ENCODE data around the gene ACSM2A. TPM values are rescaled to one million over a fixed set of nuclear protein-coding genes. Genes with fewer than 3 reads are reported as not detected.
"Not testable (repeated sequence)": the region's sequence is repeated elsewhere in the genome, so short reads cannot be mapped to it uniquely, and the experiment has no call there.

ACSM2A gene
- total RNA-seq, 1 donor, result not detected

- not testable (repeated sequence) for H3K4me1 ChIP-seq (ENCODE audit: insufficient read depth, low read length); H3K27me3 ChIP-seq (ENCODE audit: insufficient read depth, low read length); H3K4me3 ChIP-seq (ENCODE audit: low read length); H3K9me3 ChIP-seq (ENCODE audit: low read depth, low read length)
Observed at GRCh38 chr16:20438950-20439349, 12.4 kb upstream of the ACSM2A start.

DNA sequence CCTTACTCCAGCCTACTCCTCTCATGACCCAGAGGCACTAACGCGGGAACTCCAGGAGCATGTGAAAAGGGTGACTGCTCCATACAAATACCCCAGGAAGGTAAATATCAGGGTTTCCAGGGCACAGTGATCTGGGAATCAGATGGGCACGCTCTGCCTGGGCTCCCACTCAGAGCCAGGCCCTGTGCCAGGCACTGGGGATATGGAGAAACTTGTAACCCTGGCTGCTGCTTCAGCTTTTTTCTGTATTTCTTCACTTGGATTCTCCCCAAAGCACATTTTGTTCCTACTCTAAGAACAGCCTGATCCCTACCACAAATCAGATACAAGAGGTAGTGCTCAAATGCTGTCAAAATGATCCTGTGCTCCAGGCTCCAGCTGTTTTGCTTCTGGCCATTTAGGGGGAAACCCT is 11.5 kb upstream of the ACSM2A start:
- not testable (repeated sequence) for H3K4me3 ChIP-seq (ENCODE audit: low read length); H3K9me3 ChIP-seq (ENCODE audit: low read depth, low read length); H3K27me3 ChIP-seq (ENCODE audit: insufficient read depth, low read length); H3K4me1 ChIP-seq (ENCODE audit: insufficient read depth, low read length)

- not testable (repeated sequence) for H3K4me1 ChIP-seq (ENCODE audit: insufficient read depth, low read length); H3K4me3 ChIP-seq (ENCODE audit: low read length); H3K27me3 ChIP-seq (ENCODE audit: insufficient read depth, low read length); H3K9me3 ChIP-seq (ENCODE audit: low read depth, low read length)
Observed at GRCh38 chr16:20440731-20441130, 10.6 kb upstream of the ACSM2A start.

- Histone ChIP-seq H3K4me3 (ENCODE audit: low read length) (no peak overlapping the region), H3K4me1 (ENCODE audit: insufficient read depth, low read length) (no peaks in the 10 kb centered on the region), H3K27me3 (ENCODE audit: insufficient read depth, low read length) (no peaks in the 10 kb centered on the region), H3K9me3 (ENCODE audit: low read depth, low read length) (no peaks in the 10 kb centered on the region)
Observed at GRCh38 chr16:20441191-20441590, 10.1 kb upstream of the ACSM2A start.

GRCh38 chr16:20441859-20442258 is 9.5 kb upstream of the ACSM2A start:
- not testable (repeated sequence) for H3K27me3 ChIP-seq (ENCODE audit: insufficient read depth, low read length); H3K9me3 ChIP-seq (ENCODE audit: low read depth, low read length)

GRCh38 chr16:20446652-20447393 is 4.5 kb upstream of the ACSM2A start:
- not testable (repeated sequence) for H3K27me3 ChIP-seq (ENCODE audit: insufficient read depth, low read length); H3K4me3 ChIP-seq (ENCODE audit: low read length); H3K9me3 ChIP-seq (ENCODE audit: low read depth, low read length); H3K4me1 ChIP-seq (ENCODE audit: insufficient read depth, low read length)

More at GRCh38 chr16:20441859-20442258, 9.5 kb upstream of the ACSM2A start:
- H3K4me3 ChIP-seq (ENCODE audit: low read length); H3K4me1 ChIP-seq (ENCODE audit: insufficient read depth, low read length): not testable (repeated sequence)

DNA sequence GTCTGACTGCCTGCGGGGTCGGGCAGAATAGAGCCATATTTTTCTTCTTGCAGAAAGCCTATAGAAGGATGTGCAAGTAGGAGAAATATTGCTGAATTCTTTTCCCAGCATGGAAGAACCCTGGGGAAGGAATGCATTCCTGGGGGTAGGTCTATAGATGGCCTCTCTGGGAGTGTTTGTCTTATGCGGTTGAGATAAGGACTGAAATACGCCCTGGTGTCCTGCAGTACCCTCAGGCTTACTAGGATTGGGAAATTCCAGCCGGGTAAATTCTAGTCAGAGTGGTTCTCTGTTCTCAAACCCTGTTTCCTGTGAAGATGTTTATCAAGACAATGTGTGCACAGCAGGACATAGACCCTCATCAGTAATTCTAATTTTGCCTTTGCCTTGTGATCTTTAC is 2.3 kb downstream of the ACSM2A start:
- H3K4me3 ChIP-seq (ENCODE audit: low read length); H3K27me3 ChIP-seq (ENCODE audit: insufficient read depth, low read length); H3K9me3 ChIP-seq (ENCODE audit: low read depth, low read length); H3K4me1 ChIP-seq (ENCODE audit: insufficient read depth, low read length): not testable (repeated sequence)

GRCh38 chr16:20459227-20459626 is 7.9 kb downstream of the ACSM2A start:
- not testable (repeated sequence) for H3K27me3 ChIP-seq (ENCODE audit: insufficient read depth, low read length); H3K4me1 ChIP-seq (ENCODE audit: insufficient read depth, low read length); H3K9me3 ChIP-seq (ENCODE audit: low read depth, low read length); H3K4me3 ChIP-seq (ENCODE audit: low read length)

GRCh38 chr16:20460313-20460712 is 9.0 kb downstream of the ACSM2A start:
- not testable (repeated sequence) for H3K4me1 ChIP-seq (ENCODE audit: insufficient read depth, low read length); H3K9me3 ChIP-seq (ENCODE audit: low read depth, low read length); H3K4me3 ChIP-seq (ENCODE audit: low read length); H3K27me3 ChIP-seq (ENCODE audit: insufficient read depth, low read length)

DNA sequence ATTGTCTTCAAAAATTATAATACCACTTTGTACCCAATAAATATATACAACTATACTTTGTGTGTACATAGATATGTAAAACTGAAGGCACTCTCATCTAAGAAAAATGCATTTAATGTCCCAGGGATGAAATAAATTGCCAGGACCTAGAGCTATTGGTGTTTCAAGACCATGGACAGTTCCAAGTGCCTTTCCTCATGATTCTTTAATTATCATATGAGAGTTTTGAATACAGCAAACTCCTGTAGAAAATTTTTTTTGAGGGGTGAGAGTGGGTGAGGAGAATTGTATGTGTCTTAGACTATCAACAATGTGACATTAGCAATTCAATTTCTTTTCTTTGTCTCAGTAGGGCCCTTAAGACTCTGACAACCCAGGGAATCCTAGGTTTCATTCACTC is 17.6 kb downstream of the ACSM2A start:
- not testable (repeated sequence) for H3K9me3 ChIP-seq (ENCODE audit: low read depth, low read length); H3K4me1 ChIP-seq (ENCODE audit: insufficient read depth, low read length); H3K4me3 ChIP-seq (ENCODE audit: low read length); H3K27me3 ChIP-seq (ENCODE audit: insufficient read depth, low read length)

GRCh38 chr16:20469930-20470329 is 18.6 kb downstream of the ACSM2A start:
- H3K4me1 ChIP-seq (ENCODE audit: insufficient read depth, low read length); H3K27me3 ChIP-seq (ENCODE audit: insufficient read depth, low read length); H3K4me3 ChIP-seq (ENCODE audit: low read length); H3K9me3 ChIP-seq (ENCODE audit: low read depth, low read length): not testable (repeated sequence)

GRCh38 chr16:20470732-20471131 is 19.4 kb downstream of the ACSM2A start:
- H3K4me1 ChIP-seq (ENCODE audit: insufficient read depth, low read length); H3K9me3 ChIP-seq (ENCODE audit: low read depth, low read length); H3K4me3 ChIP-seq (ENCODE audit: low read length); H3K27me3 ChIP-seq (ENCODE audit: insufficient read depth, low read length): not testable (repeated sequence)

DNA sequence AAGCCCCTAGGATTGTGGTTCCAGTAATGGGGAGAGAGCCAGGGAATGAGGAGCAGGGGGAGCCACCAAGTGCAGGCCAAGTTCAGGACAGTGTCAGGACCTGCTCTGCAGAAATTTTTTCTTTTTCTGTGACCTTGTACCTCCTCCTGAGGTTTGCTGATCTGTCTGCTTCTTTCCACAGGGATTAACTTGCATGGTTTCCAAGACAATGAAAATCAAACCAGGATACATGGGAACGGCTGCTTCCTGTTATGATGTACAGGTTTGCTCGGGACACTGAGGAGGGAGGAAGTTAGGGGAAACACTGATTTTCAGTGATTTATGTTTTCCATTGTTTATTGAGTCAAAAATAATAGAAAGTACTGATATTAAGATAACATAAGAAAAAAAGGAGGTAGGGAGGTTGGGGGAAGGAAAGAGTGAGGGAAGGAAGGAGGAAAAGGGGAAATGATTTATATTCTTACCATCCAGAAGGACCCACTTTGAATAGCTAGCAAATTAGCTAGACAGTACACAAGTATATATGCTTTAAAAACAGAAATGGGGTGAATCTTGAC is 25.9 kb downstream of the ACSM2A start:
- H3K27me3 ChIP-seq (ENCODE audit: insufficient read depth, low read length); H3K4me1 ChIP-seq (ENCODE audit: insufficient read depth, low read length); H3K9me3 ChIP-seq (ENCODE audit: low read depth, low read length); H3K4me3 ChIP-seq (ENCODE audit: low read length): not testable (repeated sequence)

DNA sequence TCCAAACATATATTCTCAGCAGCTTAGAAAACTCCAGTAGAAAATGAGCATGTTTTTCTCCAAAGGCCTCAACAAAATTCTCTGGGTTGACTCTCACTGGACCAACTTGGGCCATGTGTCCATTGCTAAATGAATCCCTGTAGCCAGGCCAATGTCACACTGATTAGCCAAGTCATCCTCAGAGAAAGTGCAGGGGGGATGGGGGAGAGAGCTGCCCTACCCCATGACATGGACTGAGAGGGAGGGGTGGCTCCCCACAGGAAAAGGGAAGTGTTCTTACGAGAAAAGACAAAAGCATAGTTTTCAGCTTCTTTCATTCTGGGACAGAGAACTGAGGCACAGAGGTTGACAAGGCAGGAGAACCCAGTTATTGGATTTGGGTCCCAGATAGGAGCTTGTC is 32.7 kb downstream of the ACSM2A start:
- H3K4me3 ChIP-seq (ENCODE audit: low read length); H3K4me1 ChIP-seq (ENCODE audit: insufficient read depth, low read length); H3K27me3 ChIP-seq (ENCODE audit: insufficient read depth, low read length); H3K9me3 ChIP-seq (ENCODE audit: low read depth, low read length): not testable (repeated sequence)

DNA sequence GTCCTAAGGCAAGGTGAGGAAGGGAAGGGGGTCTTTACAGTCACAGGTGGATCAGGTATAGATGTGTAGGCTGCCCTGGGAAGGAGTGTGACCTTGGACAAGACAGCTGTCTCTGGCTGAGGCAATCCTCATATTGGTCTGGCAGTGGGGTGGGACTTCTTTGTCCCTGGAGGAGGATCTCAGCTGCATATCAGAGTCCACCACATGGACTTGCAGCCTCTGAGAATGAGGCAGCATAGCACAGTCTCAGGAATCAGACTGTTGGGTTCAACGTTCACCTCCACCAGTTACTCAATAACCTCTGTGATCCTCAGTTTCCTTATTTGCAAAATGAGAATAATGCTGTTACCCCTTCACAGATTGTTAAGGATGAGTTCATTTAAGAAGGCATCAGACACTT is 33.4 kb downstream of the ACSM2A start:
- Histone ChIP-seq H3K4me3 (ENCODE audit: low read length) (no peak overlapping the region), H3K4me1 (ENCODE audit: insufficient read depth, low read length) (no peaks in the 10 kb centered on the region), H3K9me3 (ENCODE audit: low read depth, low read length) (no peaks in the 10 kb centered on the region), H3K27me3 (ENCODE audit: insufficient read depth, low read length) (no peaks in the 10 kb centered on the region)

GRCh38 chr16:20485408-20485807 is 34.1 kb downstream of the ACSM2A start:
- Histone ChIP-seq H3K9me3 (ENCODE audit: low read depth, low read length) (no peaks in the 10 kb centered on the region), H3K27me3 (ENCODE audit: insufficient read depth, low read length) (no peaks in the 10 kb centered on the region)

More at GRCh38 chr16:20485408-20485807, 34.1 kb downstream of the ACSM2A start:
- no peak overlapping the region for H3K4me3 ChIP-seq (ENCODE audit: low read length)
- no peaks in the 10 kb centered on the region for H3K4me1 ChIP-seq (ENCODE audit: insufficient read depth, low read length)

Data from mononuclear cell (primary cell).